Skeletal muscle tissue (tissue), 4 donors: ENCODE results near the gene HNMT. TPM values are rescaled to one million over a fixed set of nuclear protein-coding genes. Genes with fewer than 3 reads are reported as not detected.

ENCODE experiments used
- H3K27ac ChIP-seq: one replicate; pipeline ENCODE4 v1.7.0; 2013; ENCODE audit warnings: mild to moderate bottlenecking, low read depth, low read length, inconsistent platforms
- H3K27me3 ChIP-seq, 3 donors: one replicate each; pipeline ENCODE4 v1.7.0; 2013; ENCODE audit warnings: low read length in 3 of 3; ENCODE audit not compliant: control insufficient read depth in 3 of 3, insufficient read depth in 3 of 3
- H3K36me3 ChIP-seq, 3 donors: one replicate each; pipeline ENCODE4 v1.7.0; 2013; ENCODE audit warnings: low read length in 3 of 3; ENCODE audit not compliant: control insufficient read depth in 3 of 3, insufficient read depth in 3 of 3
- H3K4me1 ChIP-seq, 3 donors: one replicate each; pipeline ENCODE4 v1.7.0; 2013; ENCODE audit warnings: low read length in 3 of 3, mild to moderate bottlenecking in 3 of 3; ENCODE audit not compliant: control insufficient read depth in 3 of 3, insufficient read depth in 3 of 3
- H3K4me3 ChIP-seq, 3 donors: one replicate each; pipeline ENCODE4 v1.7.0; 2013; ENCODE audit warnings: low read length in 3 of 3
- H3K9ac ChIP-seq, 3 donors: one replicate each; pipeline ENCODE4 v1.7.0; 2013; ENCODE audit warnings: low read length in 3 of 3, mild to moderate bottlenecking in 3 of 3, moderate library complexity in 2 of 3, low read depth in 1 of 3
- H3K9me3 ChIP-seq, 3 donors: one replicate each; pipeline ENCODE4 v1.7.0; 2013; ENCODE audit warnings: low read length in 3 of 3; ENCODE audit not compliant: control insufficient read depth in 3 of 3
- total RNA-seq: library from RNA; depleted of rRNA; stranded (reverse); fragments of >200 nt; gene quantifications from one replicate; pipeline ENCODE4 v1.2.3, GENCODE V29; 2014
- donor health status: Osteomylitis.

Gene HNMT
- total RNA-seq, 1 donor from 2014 or later = 43.3 TPM

GRCh38 chr2:138000796-138001195 is 36.5 kb downstream of the HNMT start:
- H3K9ac ChIP-seq = no peak overlapping the region
- H3K36me3 ChIP-seq = peaks cover 0 to 7% (median 3%) of the 10 kb centered on the region in 3 donors
- no peaks in the 10 kb centered on the region for H3K9me3 ChIP-seq
- H3K4me3 ChIP-seq = no peak overlapping the region
- no peaks in the 10 kb centered on the region for H3K27me3 ChIP-seq
- H3K27ac ChIP-seq = no peak overlapping the region
- H3K4me1 ChIP-seq = no peaks in the 10 kb centered on the region

- Histone ChIP-seq H3K27ac (no peak overlapping the region), H3K9me3 (no peaks in the 10 kb centered on the region), H3K4me3 (no peak overlapping the region), H3K27me3 (no peaks in the 10 kb centered on the region), H3K36me3 (peaks cover 0 to 7% (median 3%) of the 10 kb centered on the region in 3 donors), H3K4me1 (no peaks in the 10 kb centered on the region), H3K9ac (no peak overlapping the region)
Observed at GRCh38 chr2:138003411-138003810, 39.1 kb downstream of the HNMT start.

- no peaks in the 10 kb centered on the region for H3K9me3 ChIP-seq
- H3K27me3 ChIP-seq = no peaks in the 10 kb centered on the region
- no peak overlapping the region for H3K4me3 ChIP-seq
- no peak overlapping the region for H3K9ac ChIP-seq
- peaks cover 0 to 7% (median 2%) of the 10 kb centered on the region in 3 donors for H3K36me3 ChIP-seq
- no peaks in the 10 kb centered on the region for H3K4me1 ChIP-seq
- H3K27ac ChIP-seq = no peak overlapping the region
Observed at GRCh38 chr2:138007431-138007830, 43.2 kb downstream of the HNMT start.

- no peak overlapping the region for H3K27ac ChIP-seq
- no peak overlapping the region for H3K4me3 ChIP-seq
- H3K9me3 ChIP-seq = no peaks in the 10 kb centered on the region
- H3K4me1 ChIP-seq = no peaks in the 10 kb centered on the region
- H3K36me3 ChIP-seq = peaks cover 0 to 4% (median 0%) of the 10 kb centered on the region in 3 donors
- no peaks in the 10 kb centered on the region for H3K27me3 ChIP-seq
- H3K9ac ChIP-seq = no peak overlapping the region
Observed at GRCh38 chr2:138009622-138010021, 45.3 kb downstream of the HNMT start.

- no peak overlapping the region for H3K4me3 ChIP-seq
- H3K9me3 ChIP-seq = no peaks in the 10 kb centered on the region
- H3K27ac ChIP-seq = no peak overlapping the region
- H3K27me3 ChIP-seq = no peaks in the 10 kb centered on the region
- H3K9ac ChIP-seq = no peak overlapping the region
- peaks cover 0 to 3% (median 0%) of the 10 kb centered on the region in 3 donors for H3K36me3 ChIP-seq
- H3K4me1 ChIP-seq = no peaks in the 10 kb centered on the region
Observed at GRCh38 chr2:138010890-138011289, 46.6 kb downstream of the HNMT start.

GRCh38 chr2:138012082-138012481 is 47.8 kb downstream of the HNMT start:
- Histone ChIP-seq H3K36me3 (peaks cover 0 to 3% (median 0%) of the 10 kb centered on the region in 3 donors), H3K9ac (no peak overlapping the region), H3K27me3 (no peaks in the 10 kb centered on the region), H3K4me3 (no peak overlapping the region), H3K27ac (no peak overlapping the region), H3K4me1 (no peaks in the 10 kb centered on the region), H3K9me3 (no peaks in the 10 kb centered on the region)

GRCh38 chr2:138012968-138013367 is 48.7 kb downstream of the HNMT start:
- peaks cover 0 to 3% (median 0%) of the 10 kb centered on the region in 3 donors for H3K36me3 ChIP-seq
- H3K27ac ChIP-seq = no peak overlapping the region
- H3K27me3 ChIP-seq = no peaks in the 10 kb centered on the region
- no peak overlapping the region for H3K4me3 ChIP-seq
- no peaks in the 10 kb centered on the region for H3K9me3 ChIP-seq
- no peak overlapping the region for H3K9ac ChIP-seq
- H3K4me1 ChIP-seq = no peaks in the 10 kb centered on the region

- H3K4me1 ChIP-seq = no peaks in the 10 kb centered on the region
- no peaks in the 10 kb centered on the region for H3K9me3 ChIP-seq
- H3K4me3 ChIP-seq = no peak overlapping the region
- no peak overlapping the region for H3K9ac ChIP-seq
- H3K36me3 ChIP-seq = peaks cover 0 to 3% (median 0%) of the 10 kb centered on the region in 3 donors
- H3K27ac ChIP-seq = no peak overlapping the region
- no peaks in the 10 kb centered on the region for H3K27me3 ChIP-seq
Observed at GRCh38 chr2:138013639-138014038, 49.4 kb downstream of the HNMT start.

GRCh38 chr2:138015494-138015893 is 51.2 kb downstream of the HNMT start:
- Histone ChIP-seq H3K27ac (no peak overlapping the region), H3K36me3 (peaks cover 0 to 3% (median 0%) of the 10 kb centered on the region in 3 donors), H3K27me3 (no peaks in the 10 kb centered on the region), H3K9ac (no peak overlapping the region), H3K4me1 (no peaks in the 10 kb centered on the region), H3K9me3 (no peaks in the 10 kb centered on the region), H3K4me3 (no peak overlapping the region)

GRCh38 chr2:138016351-138017087 is 52.2 kb downstream of the HNMT start:
- H3K36me3 ChIP-seq = peaks cover 0 to 3% (median 0%) of the 10 kb centered on the region in 3 donors
- H3K4me3 ChIP-seq = no peak overlapping the region
- no peaks in the 10 kb centered on the region for H3K27me3 ChIP-seq
- H3K4me1 ChIP-seq = no peaks in the 10 kb centered on the region
- no peak overlapping the region for H3K9ac ChIP-seq
- no peak overlapping the region for H3K27ac ChIP-seq
- H3K9me3 ChIP-seq = no peaks in the 10 kb centered on the region
